Mesothelial cell of epicardium (in vitro differentiated cells): ENCODE data around the gene VSTM2L. TPM values are rescaled to one million over a fixed set of nuclear protein-coding genes. Genes with fewer than 3 reads are reported as not detected.

Experiments
- DNase-seq, 2 experiments: peaks; one replicate each; pipeline ENCODE4 v3.0.0; 2021; ENCODE audit warnings: low spot score in 2 of 2; ENCODE audit not compliant: unreplicated experiment in 2 of 2
- H3K27ac Mint-ChIP-seq: 2 replicates; pipeline ENCODE4 v1.8.0; 2021; ENCODE audit warnings: mixed read lengths
- H3K27me3 Mint-ChIP-seq: 2 replicates; pipeline ENCODE4 v1.8.0; 2021; ENCODE audit warnings: low read depth, mixed read lengths
- H3K36me3 Mint-ChIP-seq: 2 replicates; pipeline ENCODE4 v1.8.0; 2021; ENCODE audit warnings: mixed read lengths
- H3K4me1 Mint-ChIP-seq: 2 replicates; pipeline ENCODE4 v1.8.0; 2021; ENCODE audit warnings: mixed read lengths
- H3K4me3 Mint-ChIP-seq: 2 replicates; pipeline ENCODE4 v1.8.0; 2021; ENCODE audit warnings: mild to moderate bottlenecking, moderate library complexity, mixed read lengths
- H3K9me3 Mint-ChIP-seq: 2 replicates; pipeline ENCODE4 v1.8.0; 2021; ENCODE audit warnings: mixed read lengths
- total RNA-seq: library from RNA; stranded (reverse); gene quantifications from 3 replicates; pipeline ENCODE4 v1.2.1, GENCODE V29; 2021
- TF ChIP-seq, protein P1 (sequence below): fragments of 200-600 bp; sonication (generic); IDR thresholded peaks from one replicate; pipeline ENCODE4 v1.5.0; 2021; ENCODE audit warnings: antibody characterized with exemption; ENCODE audit not compliant: unreplicated experiment

Gene VSTM2L
- total RNA-seq, 1 donor from 2014 or later: 31.9 TPM

DNA sequence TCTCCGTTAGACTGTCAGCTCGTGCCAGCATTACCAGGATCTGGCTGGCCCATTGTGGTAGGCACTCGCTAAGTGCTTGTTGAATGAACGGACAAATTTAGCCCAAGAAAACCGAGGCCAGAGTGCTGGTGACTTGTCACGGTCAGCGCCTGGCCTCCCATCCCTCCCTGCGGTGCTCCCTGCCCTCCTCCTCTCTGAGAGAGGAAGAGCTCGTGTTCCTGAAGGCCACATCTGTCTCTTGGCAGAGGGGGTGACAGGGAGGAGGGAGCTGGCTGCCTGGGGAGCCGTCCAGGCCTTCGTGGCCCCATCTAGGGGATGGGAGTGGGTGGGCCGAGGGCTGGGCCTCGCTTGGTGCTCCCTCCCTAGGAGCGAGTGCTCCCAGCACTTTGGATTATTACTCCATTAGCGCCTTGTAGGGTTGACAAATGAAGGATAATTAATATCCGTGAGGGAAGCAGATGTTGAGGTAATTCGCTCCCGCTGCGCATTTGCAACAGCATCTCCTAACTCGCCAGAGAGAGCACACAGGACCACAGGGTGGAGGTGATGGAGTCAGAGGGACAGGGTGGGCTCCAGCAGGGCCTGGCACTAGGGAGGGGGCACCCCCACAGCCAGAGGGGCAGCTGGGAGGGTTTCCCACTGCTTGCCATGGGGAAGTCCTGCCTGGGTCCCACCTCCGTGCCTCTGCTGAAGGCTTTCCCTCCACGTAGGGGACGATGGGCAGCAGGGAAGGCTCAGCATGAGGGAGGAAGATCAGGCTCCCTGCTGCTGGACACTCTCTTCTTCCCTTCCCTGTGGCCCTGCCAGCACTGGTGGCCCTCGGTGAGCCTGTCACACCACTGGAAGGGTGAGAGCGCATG is 37.0 kb downstream of the VSTM2L start:
- Mint-ChIP-seq H3K27me3 (no peaks in the 10 kb centered on the region), H3K27ac (no peak overlapping the region), H3K4me1 (peaks cover 5% of the 10 kb centered on the region), H3K9me3 (no peaks in the 10 kb centered on the region), H3K4me3 (no peak overlapping the region), H3K36me3 (peaks cover 3% of the 10 kb centered on the region)
- peak in 1 of 2 experiments; percentile 30 for DNase-seq
- TF ChIP-seq, protein P1, sequence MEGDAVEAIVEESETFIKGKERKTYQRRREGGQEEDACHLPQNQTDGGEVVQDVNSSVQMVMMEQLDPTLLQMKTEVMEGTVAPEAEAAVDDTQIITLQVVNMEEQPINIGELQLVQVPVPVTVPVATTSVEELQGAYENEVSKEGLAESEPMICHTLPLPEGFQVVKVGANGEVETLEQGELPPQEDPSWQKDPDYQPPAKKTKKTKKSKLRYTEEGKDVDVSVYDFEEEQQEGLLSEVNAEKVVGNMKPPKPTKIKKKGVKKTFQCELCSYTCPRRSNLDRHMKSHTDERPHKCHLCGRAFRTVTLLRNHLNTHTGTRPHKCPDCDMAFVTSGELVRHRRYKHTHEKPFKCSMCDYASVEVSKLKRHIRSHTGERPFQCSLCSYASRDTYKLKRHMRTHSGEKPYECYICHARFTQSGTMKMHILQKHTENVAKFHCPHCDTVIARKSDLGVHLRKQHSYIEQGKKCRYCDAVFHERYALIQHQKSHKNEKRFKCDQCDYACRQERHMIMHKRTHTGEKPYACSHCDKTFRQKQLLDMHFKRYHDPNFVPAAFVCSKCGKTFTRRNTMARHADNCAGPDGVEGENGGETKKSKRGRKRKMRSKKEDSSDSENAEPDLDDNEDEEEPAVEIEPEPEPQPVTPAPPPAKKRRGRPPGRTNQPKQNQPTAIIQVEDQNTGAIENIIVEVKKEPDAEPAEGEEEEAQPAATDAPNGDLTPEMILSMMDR: no peak

DNA sequence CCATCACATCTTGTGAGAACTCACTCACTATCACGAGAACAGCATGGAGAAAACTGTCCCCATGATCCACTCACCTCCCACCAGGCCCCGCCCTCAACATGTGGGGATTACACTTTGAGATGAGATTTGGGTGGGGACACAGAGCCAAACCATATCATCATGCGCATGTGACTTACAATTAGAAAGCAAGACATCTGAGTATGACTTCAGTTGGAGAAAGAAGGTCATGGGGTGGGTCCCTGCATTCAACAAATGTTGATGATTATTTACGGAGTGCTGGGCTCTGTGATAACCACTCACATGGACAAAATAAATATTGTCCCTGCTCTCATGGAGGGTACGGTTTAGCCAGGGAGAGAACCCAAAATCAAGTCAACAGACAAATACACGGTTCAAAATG is 37.9 kb downstream of the VSTM2L start:
- Mint-ChIP-seq H3K9me3 (no peaks in the 10 kb centered on the region), H3K27me3 (no peaks in the 10 kb centered on the region), H3K27ac (no peak overlapping the region), H3K36me3 (peaks cover 3% of the 10 kb centered on the region), H3K4me3 (no peak overlapping the region), H3K4me1 (no peaks in the 10 kb centered on the region)
- TF ChIP-seq, protein P1: no peak
- peak in 1 of 2 experiments; percentile 16 for DNase-seq

- Mint-ChIP-seq H3K36me3 (peaks cover 3% of the 10 kb centered on the region), H3K4me3 (no peak overlapping the region), H3K27me3 (no peaks in the 10 kb centered on the region), H3K4me1 (no peaks in the 10 kb centered on the region), H3K27ac (no peak overlapping the region), H3K9me3 (no peaks in the 10 kb centered on the region)
- TF ChIP-seq, protein P1: no peak
- DNase-seq: peak in 1 of 2 experiments; percentile 24
Measured at GRCh38 chr20:37941332-37941731, 38.4 kb downstream of the VSTM2L start.

DNA sequence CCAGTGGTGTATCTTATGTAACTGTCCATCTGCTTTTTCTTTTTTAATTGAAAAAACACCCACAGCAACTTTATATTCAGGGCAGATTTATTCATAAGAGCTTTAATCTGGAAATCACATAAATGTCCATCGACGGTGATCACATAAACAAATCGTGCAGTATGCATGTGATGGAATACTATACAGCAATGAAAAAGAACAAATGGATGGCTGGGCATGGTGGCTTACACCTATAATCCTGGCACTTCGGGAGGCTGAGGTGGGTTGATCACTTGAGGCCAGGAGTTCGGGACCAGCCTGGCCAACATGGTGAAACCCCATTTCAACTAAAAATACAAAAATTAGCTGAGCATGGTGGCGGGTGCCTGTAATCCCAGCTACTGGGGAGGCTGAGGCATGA is 39.1 kb downstream of the VSTM2L start:
- peaks cover 3% of the 10 kb centered on the region for H3K36me3 Mint-ChIP-seq
- no peak for DNase-seq
- H3K4me1 Mint-ChIP-seq: no peaks in the 10 kb centered on the region
- TF ChIP-seq, protein P1: no peak
- no peak overlapping the region for H3K4me3 Mint-ChIP-seq
- peaks cover 4% of the 10 kb centered on the region for H3K27me3 Mint-ChIP-seq
- no peaks in the 10 kb centered on the region for H3K9me3 Mint-ChIP-seq
- H3K27ac Mint-ChIP-seq: no peak overlapping the region

- no peak overlapping the region for H3K27ac Mint-ChIP-seq
- no peak overlapping the region for H3K4me3 Mint-ChIP-seq
- DNase-seq: peak in 1 of 2 experiments; percentile 29
- TF ChIP-seq, protein P1: no peak
- peaks cover 4% of the 10 kb centered on the region for H3K27me3 Mint-ChIP-seq
- peaks cover 7% of the 10 kb centered on the region for H3K9me3 Mint-ChIP-seq
- H3K4me1 Mint-ChIP-seq: no peaks in the 10 kb centered on the region
- peaks cover 6% of the 10 kb centered on the region for H3K36me3 Mint-ChIP-seq
Measured at GRCh38 chr20:37943033-37943432, 40.1 kb downstream of the VSTM2L start.
